SU-DHL-6 (cell line): ENCODE results near the gene ACCSL.

Experiments
- EZH2phosphoT487 ChIP-seq: fragments of 200-600 bp; sonication (generic), shearing (Covaris generic); conservative IDR thresholded peaks from 2 replicates; pipeline ENCODE4 v1.6.1; 2018; ENCODE audit warnings: mild to moderate bottlenecking, antibody characterized with exemption, low read length, moderate library complexity, mixed read lengths
- TF ChIP-seq, protein P1 (sequence below): fragments of 200-600 bp; sonication (generic); IDR thresholded peaks from one replicate; pipeline ENCODE4 v1.5.1; 2017; ENCODE audit warnings: antibody characterized with exemption, mild to moderate bottlenecking, low read length, moderate library complexity; ENCODE audit not compliant: insufficient read depth, poor library complexity, severe bottlenecking

DNA sequence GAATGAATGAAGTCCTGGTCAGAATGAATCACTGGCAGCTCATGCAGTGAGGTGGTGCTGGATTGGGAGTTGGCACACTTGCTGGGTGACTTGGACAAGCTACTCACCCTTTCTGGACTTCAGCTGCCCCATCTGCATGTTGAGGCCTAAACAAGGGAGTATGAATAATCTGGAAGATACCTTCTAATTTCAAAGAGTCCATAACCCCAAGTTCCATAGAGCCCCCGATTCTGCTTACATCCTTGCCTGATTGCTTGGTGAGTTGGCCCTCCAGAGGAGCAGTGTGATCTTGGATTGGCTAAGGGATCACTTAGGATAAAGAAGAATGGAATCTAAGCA lies 18.3 kb upstream of the ACCSL start:
- TF ChIP-seq, protein P1, sequence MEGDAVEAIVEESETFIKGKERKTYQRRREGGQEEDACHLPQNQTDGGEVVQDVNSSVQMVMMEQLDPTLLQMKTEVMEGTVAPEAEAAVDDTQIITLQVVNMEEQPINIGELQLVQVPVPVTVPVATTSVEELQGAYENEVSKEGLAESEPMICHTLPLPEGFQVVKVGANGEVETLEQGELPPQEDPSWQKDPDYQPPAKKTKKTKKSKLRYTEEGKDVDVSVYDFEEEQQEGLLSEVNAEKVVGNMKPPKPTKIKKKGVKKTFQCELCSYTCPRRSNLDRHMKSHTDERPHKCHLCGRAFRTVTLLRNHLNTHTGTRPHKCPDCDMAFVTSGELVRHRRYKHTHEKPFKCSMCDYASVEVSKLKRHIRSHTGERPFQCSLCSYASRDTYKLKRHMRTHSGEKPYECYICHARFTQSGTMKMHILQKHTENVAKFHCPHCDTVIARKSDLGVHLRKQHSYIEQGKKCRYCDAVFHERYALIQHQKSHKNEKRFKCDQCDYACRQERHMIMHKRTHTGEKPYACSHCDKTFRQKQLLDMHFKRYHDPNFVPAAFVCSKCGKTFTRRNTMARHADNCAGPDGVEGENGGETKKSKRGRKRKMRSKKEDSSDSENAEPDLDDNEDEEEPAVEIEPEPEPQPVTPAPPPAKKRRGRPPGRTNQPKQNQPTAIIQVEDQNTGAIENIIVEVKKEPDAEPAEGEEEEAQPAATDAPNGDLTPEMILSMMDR: no peak
- no peak for TF ChIP-seq EZH2phosphoT487
